Ascending aorta (tissue), 2 donors: ENCODE measurements around the gene RFX3. TPM values are rescaled to one million over a fixed set of nuclear protein-coding genes. Genes with fewer than 3 reads are reported as not detected.
A peak's percentile ranks its signal among the peaks of the same experiment; 100 is the strongest.

ENCODE experiments used
- DNase-seq, 2 donors: peaks; one replicate each; pipeline ENCODE4 v3.0.0-alpha.2; 2019; ENCODE audit warnings: low spot score in 2 of 2
- H3K27ac ChIP-seq, 2 donors: fragments of 200-600 bp; sonication (generic); one replicate each; pipeline ENCODE4 v1.5.1; 2016 to 2017; ENCODE audit warnings: mild to moderate bottlenecking in 1 of 2
- H3K27me3 ChIP-seq: fragments of 200-600 bp; sonication (generic); one replicate; pipeline ENCODE4 v1.5.1; 2017
- H3K36me3 ChIP-seq, 2 donors: fragments of 200-600 bp; sonication (generic); one replicate each; pipeline ENCODE4 v1.5.1; 2016
- H3K4me1 ChIP-seq, 2 donors: fragments of 200-600 bp; sonication (generic); one replicate each; pipeline ENCODE4 v1.5.1; 2016 to 2017; ENCODE audit warnings: mild to moderate bottlenecking in 1 of 2
- H3K4me3 ChIP-seq, 2 donors: fragments of 200-600 bp; sonication (generic); one replicate each; pipeline ENCODE4 v1.5.1; 2016 to 2017; ENCODE audit warnings: mild to moderate bottlenecking in 1 of 2
- H3K9me3 ChIP-seq, 2 donors: fragments of 200-600 bp; sonication (generic); one replicate each; pipeline ENCODE4 v1.5.1; 2016
- CTCF ChIP-seq, 3 experiments: fragments of 200-600 bp in 2 of 3; fragments of 450-650 bp in 1 of 3; sonication (generic) in 2 of 3; IDR thresholded peaks; one replicate each; pipeline ENCODE4 v1.5.1; 2016 to 2019; ENCODE audit warnings: antibody characterized with exemption in 3 of 3, mild to moderate bottlenecking in 1 of 3, moderate library complexity in 1 of 3
- intact Hi-C: fragments of 100-400 bp; cut with DNase I; formaldehyde crosslinking; loops from one replicate; pipeline ENCODE4 v1.15.1; 2023
- total RNA-seq: library from RNA; depleted of rRNA; stranded (reverse); fragments of >200 nt; gene quantifications from one replicate; pipeline ENCODE4 v1.1.0, GENCODE V29; 2016

Gene RFX3
- total RNA-seq: 4.0 TPM

GRCh38 chr9:3525836-3526164, at the start of gene RFX3:
Gene RFX3 (minus strand): TSS chr9:3526001. CDS start chr9:3395588, 130,413 bp downstream.
- peak within 1 kb of the TSS; percentile 92 to 93 for H3K4me3 ChIP-seq
- H3K9me3 ChIP-seq: no peaks in the 10 kb centered on the region
- H3K27me3 ChIP-seq: no peaks in the 10 kb centered on the region
- peak within 1 kb of the TSS; percentile 99 to 100 for H3K27ac ChIP-seq
- no peaks in the 10 kb centered on the region for H3K36me3 ChIP-seq
- intact Hi-C loops: loop anchor here (2.0 to 10.0 kb wide), 11 partner anchors 589 to 1927 kb away; partner anchors contain the start of genes AK3, CD274, CDC37L1 and GLIS3
- no peak for TF ChIP-seq CTCF (IDR thresholded peaks at IDR 0.05)
- peaks cover 0 to 17% of the 10 kb centered on the region in 2 donors for H3K4me1 ChIP-seq
- peak; percentile 70 to 94 for DNase-seq

- Histone ChIP-seq H3K36me3 (no peaks in the 10 kb centered on the region), H3K4me3 (no peak overlapping the region), H3K9me3 (no peaks in the 10 kb centered on the region), H3K4me1 (no peaks in the 10 kb centered on the region), H3K27me3 (no peaks in the 10 kb centered on the region), H3K27ac (no peak overlapping the region)
- intact Hi-C loops: no loop called here
- no peak for TF ChIP-seq CTCF (IDR thresholded peaks at IDR 0.05)
- DNase-seq: no peak
Observed at GRCh38 chr9:3571500-3571899, 45.7 kb upstream of the RFX3 start.

GRCh38 chr9:3569529-3569928, 43.7 kb upstream of the RFX3 start:
- no peak overlapping the region for H3K4me3 ChIP-seq
- H3K27ac ChIP-seq: no peak overlapping the region
- no peak for TF ChIP-seq CTCF (IDR thresholded peaks at IDR 0.05)
- no peaks in the 10 kb centered on the region for H3K4me1 ChIP-seq
- DNase-seq: no peak
- H3K9me3 ChIP-seq: no peaks in the 10 kb centered on the region
- intact Hi-C loops: no loop called here
- H3K27me3 ChIP-seq: no peaks in the 10 kb centered on the region
- H3K36me3 ChIP-seq: no peaks in the 10 kb centered on the region

- TF ChIP-seq CTCF (IDR thresholded peaks at IDR 0.05): no peak
- intact Hi-C loops: no loop called here
- DNase-seq: no peak
Observed at GRCh38 chr9:3567988-3568387, 42.2 kb upstream of the RFX3 start.

GRCh38 chr9:3553076-3553765, 27.4 kb upstream of the RFX3 start:
- Histone ChIP-seq H3K27ac (no peak overlapping the region), H3K27me3 (no peaks in the 10 kb centered on the region), H3K4me1 (no peaks in the 10 kb centered on the region), H3K4me3 (no peak overlapping the region), H3K36me3 (peaks cover 0 to 11% of the 10 kb centered on the region in 2 donors), H3K9me3 (no peaks in the 10 kb centered on the region)
- TF ChIP-seq CTCF (IDR thresholded peaks at IDR 0.05): no peak
- intact Hi-C loops: no loop called here
- no peak for DNase-seq

More at GRCh38 chr9:3567988-3568387, 42.2 kb upstream of the RFX3 start:
- Histone ChIP-seq H3K27me3 (no peaks in the 10 kb centered on the region), H3K27ac (no peak overlapping the region), H3K9me3 (no peaks in the 10 kb centered on the region), H3K4me3 (no peak overlapping the region), H3K36me3 (no peaks in the 10 kb centered on the region), H3K4me1 (no peaks in the 10 kb centered on the region)
